ENCODE measurements around the gene DMAC2L. TPM values are rescaled to one million over a fixed set of nuclear protein-coding genes. Genes with fewer than 3 reads are reported as not detected.

The DMAC2L gene
- total and polyA plus RNA-seq, 10 of the 15 experiments (the other 5 are each of a cell fraction or from before 2014, with no cell fraction given): 9.5 to 76.3 (median 28.2) TPM

DNA sequence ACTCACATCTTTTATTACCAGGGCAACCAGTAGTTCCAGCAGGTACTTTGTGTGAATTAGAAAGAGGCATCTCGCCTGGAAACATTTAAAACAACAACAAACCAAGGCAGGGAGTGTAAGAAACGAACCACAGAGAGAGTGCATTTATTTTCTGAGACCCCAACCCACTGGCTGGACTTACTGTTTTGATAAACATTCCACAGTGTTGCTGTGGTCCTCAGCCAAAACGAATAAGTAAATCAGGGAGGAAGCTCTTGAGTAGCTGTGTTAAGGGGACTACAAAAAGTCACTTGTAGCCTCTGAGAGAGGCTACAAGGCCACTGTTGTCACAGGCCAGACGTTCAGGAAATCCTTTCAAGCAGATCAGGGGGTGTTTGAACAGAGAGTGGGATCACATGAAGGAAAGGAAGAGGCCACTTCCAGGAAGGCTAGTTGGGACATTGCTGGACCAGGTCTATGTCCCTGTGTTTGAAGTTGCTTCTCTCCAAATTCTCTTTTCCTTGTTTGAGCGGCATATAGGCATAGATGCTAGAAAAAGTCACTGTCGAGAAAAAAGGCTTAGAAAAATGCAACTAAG is 33.8 kb downstream of the DMAC2L start:
- ChIA-PET RAD21 (ENCODE audit: unreplicated experiment) (interaction anchor here (1.3 to 1.6 kb wide), 2 partner anchors 9 to 18 kb away, joined by 3 to 4 read pairs; no protein-coding TSS in a partner anchor), CTCF (interaction anchor here (0.9 to 2.1 kb wide), 2 partner anchors 25 to 34 kb away, joined by 3 to 9 read pairs; partner anchors contain the start of gene L2HGDH), SMC1A (ENCODE audit: uncharacterized antibody, unreplicated experiment) (interaction anchor here (1.3 to 4.0 kb wide), 8 partner anchors 10 to 431 kb away, joined by 3 to 24 read pairs (median 8); no protein-coding TSS in a partner anchor), POLR2A (interaction anchor here (0.7 to 1.5 kb wide), 3 partner anchors 9 to 27 kb away, joined by 3 to 4 read pairs (median 4); no protein-coding TSS in a partner anchor)
- H3K27me3 ChIP-seq (replicated peaks in 1 of 2; ENCODE audit: control insufficient read depth in 2 of 2, insufficient read depth in 2 of 2, low read length in 1 of 2): no peaks in the 10 kb centered on the region
- in situ Hi-C loops (cut with MboI) (no loop called here), intact Hi-C loops (cut with micrococcal nuclease; ENCODE audit: unreplicated experiment) (loop anchor here (10.0 kb wide), 1 partner anchor 419 kb away; no protein-coding TSS in a partner anchor)
- no peak for ATAC-seq
- peaks cover 0 to 1% of the 10 kb centered on the region in 2 experiments; a peak in 2 of 4 replicates for H3K36me3 ChIP-seq (ENCODE audit: control insufficient read depth in 2 of 2, insufficient read depth in 2 of 2, low read length in 1 of 2)
- H3K27ac ChIP-seq (ENCODE audit: control insufficient read depth, insufficient read depth): no peak overlapping the region
- no peak for DNase-seq (ENCODE audit: low read depth, low spot score)
- peaks cover 9% of the 10 kb centered on the region for H3K4me1 ChIP-seq (ENCODE audit: control insufficient read depth, insufficient read depth, low read length)
- TF ChIP-seq CREM (IDR thresholded peaks at IDR 0.05; ENCODE audit: low read depth): no peak
- no peak for TF ChIP-seq CBX5 (IDR thresholded peaks at IDR 0.05; ENCODE audit: low read depth)
- TF ChIP-seq NR2F1 (conservative IDR thresholded peaks at IDR 0.05): no peak
- TF ChIP-seq, protein P1, sequence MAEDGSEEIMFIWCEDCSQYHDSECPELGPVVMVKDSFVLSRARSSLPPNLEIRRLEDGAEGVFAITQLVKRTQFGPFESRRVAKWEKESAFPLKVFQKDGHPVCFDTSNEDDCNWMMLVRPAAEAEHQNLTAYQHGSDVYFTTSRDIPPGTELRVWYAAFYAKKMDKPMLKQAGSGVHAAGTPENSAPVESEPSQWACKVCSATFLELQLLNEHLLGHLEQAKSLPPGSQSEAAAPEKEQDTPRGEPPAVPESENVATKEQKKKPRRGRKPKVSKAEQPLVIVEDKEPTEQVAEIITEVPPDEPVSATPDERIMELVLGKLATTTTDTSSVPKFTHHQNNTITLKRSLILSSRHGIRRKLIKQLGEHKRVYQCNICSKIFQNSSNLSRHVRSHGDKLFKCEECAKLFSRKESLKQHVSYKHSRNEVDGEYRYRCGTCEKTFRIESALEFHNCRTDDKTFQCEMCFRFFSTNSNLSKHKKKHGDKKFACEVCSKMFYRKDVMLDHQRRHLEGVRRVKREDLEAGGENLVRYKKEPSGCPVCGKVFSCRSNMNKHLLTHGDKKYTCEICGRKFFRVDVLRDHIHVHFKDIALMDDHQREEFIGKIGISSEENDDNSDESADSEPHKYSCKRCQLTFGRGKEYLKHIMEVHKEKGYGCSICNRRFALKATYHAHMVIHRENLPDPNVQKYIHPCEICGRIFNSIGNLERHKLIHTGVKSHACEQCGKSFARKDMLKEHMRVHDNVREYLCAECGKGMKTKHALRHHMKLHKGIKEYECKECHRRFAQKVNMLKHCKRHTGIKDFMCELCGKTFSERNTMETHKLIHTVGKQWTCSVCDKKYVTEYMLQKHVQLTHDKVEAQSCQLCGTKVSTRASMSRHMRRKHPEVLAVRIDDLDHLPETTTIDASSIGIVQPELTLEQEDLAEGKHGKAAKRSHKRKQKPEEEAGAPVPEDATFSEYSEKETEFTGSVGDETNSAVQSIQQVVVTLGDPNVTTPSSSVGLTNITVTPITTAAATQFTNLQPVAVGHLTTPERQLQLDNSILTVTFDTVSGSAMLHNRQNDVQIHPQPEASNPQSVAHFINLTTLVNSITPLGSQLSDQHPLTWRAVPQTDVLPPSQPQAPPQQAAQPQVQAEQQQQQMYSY (CRISPR knock-in tag; IDR thresholded peaks at IDR 0.05): no peak
- TF ChIP-seq CHD1 (IDR thresholded peaks at IDR 0.05; ENCODE audit: low read depth, low read length): no peak
- no peak for TF ChIP-seq ZBED1 (IDR thresholded peaks at IDR 0.05; ENCODE audit: borderline replicate concordance)
- no peak for TF ChIP-seq POLR2AphosphoS5 (IDR thresholded peaks at IDR 0.05; ENCODE audit: low read length)
- no peak for TF ChIP-seq RB1 (IDR thresholded peaks at IDR 0.05; ENCODE audit: borderline replicate concordance)
- TF ChIP-seq, protein P2, sequence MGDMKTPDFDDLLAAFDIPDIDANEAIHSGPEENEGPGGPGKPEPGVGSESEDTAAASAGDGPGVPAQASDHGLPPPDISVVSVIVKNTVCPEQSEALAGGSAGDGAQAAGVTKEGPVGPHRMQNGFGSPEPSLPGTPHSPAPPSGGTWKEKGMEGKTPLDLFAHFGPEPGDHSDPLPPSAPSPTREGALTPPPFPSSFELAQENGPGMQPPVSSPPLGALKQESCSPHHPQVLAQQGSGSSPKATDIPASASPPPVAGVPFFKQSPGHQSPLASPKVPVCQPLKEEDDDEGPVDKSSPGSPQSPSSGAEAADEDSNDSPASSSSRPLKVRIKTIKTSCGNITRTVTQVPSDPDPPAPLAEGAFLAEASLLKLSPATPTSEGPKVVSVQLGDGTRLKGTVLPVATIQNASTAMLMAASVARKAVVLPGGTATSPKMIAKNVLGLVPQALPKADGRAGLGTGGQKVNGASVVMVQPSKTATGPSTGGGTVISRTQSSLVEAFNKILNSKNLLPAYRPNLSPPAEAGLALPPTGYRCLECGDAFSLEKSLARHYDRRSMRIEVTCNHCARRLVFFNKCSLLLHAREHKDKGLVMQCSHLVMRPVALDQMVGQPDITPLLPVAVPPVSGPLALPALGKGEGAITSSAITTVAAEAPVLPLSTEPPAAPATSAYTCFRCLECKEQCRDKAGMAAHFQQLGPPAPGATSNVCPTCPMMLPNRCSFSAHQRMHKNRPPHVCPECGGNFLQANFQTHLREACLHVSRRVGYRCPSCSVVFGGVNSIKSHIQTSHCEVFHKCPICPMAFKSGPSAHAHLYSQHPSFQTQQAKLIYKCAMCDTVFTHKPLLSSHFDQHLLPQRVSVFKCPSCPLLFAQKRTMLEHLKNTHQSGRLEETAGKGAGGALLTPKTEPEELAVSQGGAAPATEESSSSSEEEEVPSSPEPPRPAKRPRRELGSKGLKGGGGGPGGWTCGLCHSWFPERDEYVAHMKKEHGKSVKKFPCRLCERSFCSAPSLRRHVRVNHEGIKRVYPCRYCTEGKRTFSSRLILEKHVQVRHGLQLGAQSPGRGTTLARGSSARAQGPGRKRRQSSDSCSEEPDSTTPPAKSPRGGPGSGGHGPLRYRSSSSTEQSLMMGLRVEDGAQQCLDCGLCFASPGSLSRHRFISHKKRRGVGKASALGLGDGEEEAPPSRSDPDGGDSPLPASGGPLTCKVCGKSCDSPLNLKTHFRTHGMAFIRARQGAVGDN (IDR thresholded peaks at IDR 0.05): no peak
- TF ChIP-seq NFYB (IDR thresholded peaks at IDR 0.05; ENCODE audit: insufficient read depth, low read depth, low read length): no peak
- no peak overlapping the region for H2AFZ ChIP-seq (ENCODE audit: control insufficient read depth, low read depth, low read length)
- no peaks in the 10 kb centered on the region for H3K9me3 ChIP-seq (replicated peaks; ENCODE audit: control insufficient read depth, insufficient read depth, low read length)
- H3K79me2 ChIP-seq (ENCODE audit: control insufficient read depth, insufficient read depth, low read length): no peaks in the 10 kb centered on the region
- no peak overlapping the region for H3K4me2 ChIP-seq (ENCODE audit: control insufficient read depth, insufficient read depth)
- no peak overlapping the region for H3K4me3 ChIP-seq
- H4K20me1 ChIP-seq (ENCODE audit: control insufficient read depth, insufficient read depth): no peaks in the 10 kb centered on the region
- BruUV-seq (replicated peaks): no TSS peak
- no peak overlapping the region for H3K9ac ChIP-seq (ENCODE audit: control insufficient read depth, insufficient read depth, low read length)
- 63% methylated on average over 6 of the region's 6 CpGs for WGBS (ENCODE audit: insufficient coverage, insufficient replicate concordance, low lambda C conversion rate, missing lambda C conversion rate)
- FAIRE-seq: no peak
